ENCODE data around the gene DYNLRB1.

GRCh38 chr20:34529742-34530141, 13.5 kb downstream of the DYNLRB1 start:
- no peak for TF ChIP-seq CTCF (conservative IDR thresholded peaks at IDR 0.05 in 1 of 2, IDR thresholded peaks at IDR 0.05 in 1 of 2; ENCODE audit: low read depth in 1 of 2, low read length in 2 of 2)
- TF ChIP-seq EZH2 (IDR thresholded peaks at IDR 0.05; ENCODE audit: low read length, missing control alignments): no peak

All from fibroblast of lung (primary cell).